ENCODE data around the gene FNDC8. TPM values are rescaled to one million over a fixed set of nuclear protein-coding genes. Genes with fewer than 3 reads are reported as not detected.

Gene FNDC8
- total RNA-seq, 2 donors from 2014 or later = not detected

DNA sequence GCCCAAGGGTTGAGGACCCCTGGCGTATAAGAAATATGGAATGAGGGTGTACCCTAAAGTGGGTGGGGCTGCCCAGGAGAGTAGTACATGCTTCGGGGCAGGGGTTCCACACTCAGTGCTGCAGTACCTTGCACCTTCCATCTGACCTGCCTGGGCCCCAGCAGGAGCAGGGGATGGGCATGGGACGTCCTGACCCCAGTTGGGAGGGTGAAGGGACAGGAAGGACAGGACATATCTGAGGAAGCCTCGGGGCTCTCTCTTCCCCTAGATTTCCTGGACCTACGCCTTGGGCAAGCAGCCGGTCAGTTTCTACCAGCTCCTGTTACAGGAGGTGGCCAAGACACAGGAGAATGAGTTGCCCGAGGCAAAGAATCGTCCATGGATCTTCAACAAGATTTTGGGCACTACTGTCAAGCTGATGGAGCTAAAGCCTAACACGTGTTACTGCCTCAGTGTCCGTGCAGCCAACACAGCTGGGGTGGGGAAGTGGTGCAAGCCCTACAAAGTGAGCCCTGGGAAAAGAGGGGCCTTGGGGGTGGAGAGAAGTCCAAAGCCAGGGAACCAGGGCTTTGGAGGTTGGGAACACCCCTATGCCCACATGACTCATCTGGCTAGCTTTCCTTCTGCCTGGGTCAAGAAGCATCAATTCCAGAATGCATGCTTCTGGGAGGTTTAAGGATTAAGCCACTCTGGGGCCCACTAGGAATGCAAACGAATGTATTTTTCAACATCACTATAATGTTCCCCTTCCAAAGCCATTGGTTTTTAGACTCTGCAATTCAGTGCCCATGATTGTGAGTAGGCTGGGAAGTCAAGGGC is 7.9 kb downstream of the FNDC8 start:
- WGBS, 2 donors = 70 to 84% methylated on average over 5 to 11 of the region's 11 CpGs

DNA sequence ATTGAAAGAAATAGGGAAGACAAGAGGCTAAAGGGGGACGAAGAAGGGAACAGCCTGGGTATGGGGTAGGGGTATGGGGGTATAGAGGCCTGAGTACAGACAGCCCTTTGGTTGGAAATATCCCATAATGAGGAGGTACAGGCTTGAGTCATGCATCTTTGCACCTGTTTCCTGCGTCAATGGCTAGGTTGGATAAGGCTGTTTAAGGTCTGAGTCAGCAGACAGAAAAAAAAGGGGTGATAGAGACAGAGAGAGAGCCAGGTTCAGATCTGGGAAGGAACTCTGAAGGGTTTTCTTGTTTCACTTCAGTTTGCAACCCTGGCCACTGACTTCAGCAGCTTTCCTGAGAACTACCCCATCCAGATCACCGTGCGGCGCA is 8.5 kb downstream of the FNDC8 start:
- intact Hi-C loops (cut with DNase I) = no loop called here
- TF ChIP-seq, protein P1, sequence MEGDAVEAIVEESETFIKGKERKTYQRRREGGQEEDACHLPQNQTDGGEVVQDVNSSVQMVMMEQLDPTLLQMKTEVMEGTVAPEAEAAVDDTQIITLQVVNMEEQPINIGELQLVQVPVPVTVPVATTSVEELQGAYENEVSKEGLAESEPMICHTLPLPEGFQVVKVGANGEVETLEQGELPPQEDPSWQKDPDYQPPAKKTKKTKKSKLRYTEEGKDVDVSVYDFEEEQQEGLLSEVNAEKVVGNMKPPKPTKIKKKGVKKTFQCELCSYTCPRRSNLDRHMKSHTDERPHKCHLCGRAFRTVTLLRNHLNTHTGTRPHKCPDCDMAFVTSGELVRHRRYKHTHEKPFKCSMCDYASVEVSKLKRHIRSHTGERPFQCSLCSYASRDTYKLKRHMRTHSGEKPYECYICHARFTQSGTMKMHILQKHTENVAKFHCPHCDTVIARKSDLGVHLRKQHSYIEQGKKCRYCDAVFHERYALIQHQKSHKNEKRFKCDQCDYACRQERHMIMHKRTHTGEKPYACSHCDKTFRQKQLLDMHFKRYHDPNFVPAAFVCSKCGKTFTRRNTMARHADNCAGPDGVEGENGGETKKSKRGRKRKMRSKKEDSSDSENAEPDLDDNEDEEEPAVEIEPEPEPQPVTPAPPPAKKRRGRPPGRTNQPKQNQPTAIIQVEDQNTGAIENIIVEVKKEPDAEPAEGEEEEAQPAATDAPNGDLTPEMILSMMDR (IDR thresholded peaks at IDR 0.05) = no peak
- no peak for TF ChIP-seq POLR2A (IDR thresholded peaks at IDR 0.05)
- no peak for ATAC-seq
- H3K4me1 ChIP-seq = no peaks in the 10 kb centered on the region
- peaks cover 4 to 23% of the 10 kb centered on the region in 2 donors for H3K36me3 ChIP-seq (replicated peaks in 1 of 2; ENCODE audit: insufficient read depth in 1 of 2, low read depth in 2 of 2)
- no peaks in the 10 kb centered on the region for H3K9me3 ChIP-seq
- H3K27me3 ChIP-seq = no peaks in the 10 kb centered on the region
- no peak overlapping the region for H3K4me3 ChIP-seq
- no peak for DNase-seq
- 88 to 89% methylated on average over 5 of the region's 5 CpGs for whole genome bisulfite sequencing, 2 donors
- no peak overlapping the region for H3K27ac ChIP-seq

More for the DNA sequence above, 7.9 kb downstream of the FNDC8 start:
- Histone ChIP-seq H3K9me3 (no peaks in the 10 kb centered on the region), H3K27ac (no peak overlapping the region), H3K4me1 (no peaks in the 10 kb centered on the region), H3K4me3 (no peak overlapping the region), H3K27me3 (no peaks in the 10 kb centered on the region), H3K36me3 (replicated peaks in 1 of 2; ENCODE audit: insufficient read depth in 1 of 2, low read depth in 2 of 2) (peaks cover 0 to 17% of the 10 kb centered on the region in 2 donors)
- TF ChIP-seq POLR2A (IDR thresholded peaks at IDR 0.05) = no peak
- TF ChIP-seq, protein P1 (IDR thresholded peaks at IDR 0.05) = no peak
- DNase-seq (no peak), ATAC-seq (no peak)
- intact Hi-C loops (cut with DNase I) = no loop called here

DNA sequence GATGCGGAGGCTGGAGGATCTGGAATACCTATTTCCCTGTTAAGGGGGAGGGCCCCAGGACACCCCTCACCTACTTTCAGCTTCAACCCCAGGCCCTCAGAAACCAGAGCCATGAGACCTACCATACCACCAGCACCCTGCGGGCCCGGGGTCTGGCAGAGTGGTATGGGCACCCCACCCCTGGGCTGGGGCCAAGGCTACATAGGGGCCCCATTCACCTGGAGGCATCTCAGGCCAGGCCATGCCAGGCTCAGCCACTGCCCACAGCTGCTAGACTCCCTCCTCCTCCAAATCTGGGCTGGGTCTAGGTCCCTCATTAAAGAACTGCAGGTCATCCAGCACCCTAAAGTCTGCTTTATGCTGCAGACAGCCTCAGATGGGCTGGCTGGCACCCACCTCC is 9.0 kb downstream of the FNDC8 start:
- intact Hi-C loops (cut with DNase I) = no loop called here
- no peak overlapping the region for H3K27ac ChIP-seq
- H3K36me3 ChIP-seq (replicated peaks in 1 of 2; ENCODE audit: insufficient read depth in 1 of 2, low read depth in 2 of 2) = peaks cover 8 to 26% of the 10 kb centered on the region in 2 donors
- no peaks in the 10 kb centered on the region for H3K9me3 ChIP-seq
- no peaks in the 10 kb centered on the region for H3K4me1 ChIP-seq
- no peak overlapping the region for H3K4me3 ChIP-seq
- no peak for TF ChIP-seq POLR2A (IDR thresholded peaks at IDR 0.05)
- TF ChIP-seq, protein P1 (IDR thresholded peaks at IDR 0.05) = no peak
- DNase-seq = no peak
- ATAC-seq = no peak
- no peaks in the 10 kb centered on the region for H3K27me3 ChIP-seq
- 87 to 91% methylated on average over 1 to 3 of the region's 3 CpGs for WGBS, 2 donors

DNA sequence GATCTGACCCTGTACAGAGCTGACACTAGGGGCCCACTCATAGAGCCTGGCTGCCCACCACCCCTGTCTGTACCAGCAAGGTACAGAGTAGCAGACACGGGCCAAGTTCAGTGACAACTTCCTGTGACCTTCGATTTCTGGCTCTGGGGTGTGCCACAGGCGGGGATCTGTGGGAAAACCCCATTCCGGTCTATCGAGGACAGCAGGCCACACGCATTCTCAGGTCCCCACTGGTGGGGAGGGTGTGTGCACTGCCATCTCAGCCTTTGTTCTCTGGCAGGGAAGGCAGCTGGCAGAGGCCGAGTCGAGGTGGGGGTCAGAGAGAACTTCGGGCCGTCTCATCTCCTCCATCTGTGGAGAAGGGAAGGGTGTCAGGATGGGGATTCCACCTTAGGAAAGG is 10.7 kb downstream of the FNDC8 start:
- no peak overlapping the region for H3K4me3 ChIP-seq
- H3K27ac ChIP-seq = no peak overlapping the region
- no peaks in the 10 kb centered on the region for H3K4me1 ChIP-seq
- peaks cover 10 to 38% of the 10 kb centered on the region in 2 donors for H3K36me3 ChIP-seq (replicated peaks in 1 of 2; ENCODE audit: insufficient read depth in 1 of 2, low read depth in 2 of 2)
- H3K9me3 ChIP-seq = no peaks in the 10 kb centered on the region
- DNase-seq = no peak
- ATAC-seq = no peak
- no peaks in the 10 kb centered on the region for H3K27me3 ChIP-seq
- TF ChIP-seq, protein P1 (IDR thresholded peaks at IDR 0.05) = no peak
- no peak for TF ChIP-seq POLR2A (IDR thresholded peaks at IDR 0.05)
- 67 to 77% methylated on average over 5 to 10 of the region's 10 CpGs for WGBS, 2 donors
- intact Hi-C loops (cut with DNase I) = no loop called here
